Activated T-cell treated with anti-CD3 and anti-CD28 coated beads, Interleukin-2, amount 50 U/mL, for 4 hours (primary cell): ENCODE data around the gene ANKRD2. TPM values are rescaled to one million over a fixed set of nuclear protein-coding genes. Genes with fewer than 3 reads are reported as not detected.

Source experiments
- ATAC-seq, 2 donors: fragments of 200-7000 bp; cut with Tn5 transposase; one replicate each; pipeline ENCODE4 v1.10.0; 2021
- DNase-seq: peaks from one replicate; pipeline ENCODE4 v3.0.0-alpha.2; 2020
- H3K27me3 Mint-ChIP-seq: one replicate; pipeline ENCODE4 v1.8.0; 2021; ENCODE audit warnings: low read depth, mixed read lengths
- H3K36me3 Mint-ChIP-seq: one replicate; pipeline ENCODE4 v1.8.0; 2022; ENCODE audit warnings: mixed read lengths; ENCODE audit not compliant: insufficient read depth
- H3K4me1 Mint-ChIP-seq: one replicate; pipeline ENCODE4 v1.8.0; 2021; ENCODE audit warnings: low read depth, mixed read lengths
- H3K4me3 Mint-ChIP-seq: one replicate; pipeline ENCODE4 v1.8.0; 2021; ENCODE audit warnings: mild to moderate bottlenecking, moderate library complexity, mixed read lengths
- H3K9me3 Mint-ChIP-seq: one replicate; pipeline ENCODE4 v1.8.0; 2021; ENCODE audit warnings: mixed read lengths
- total RNA-seq, 3 donors: library from RNA; stranded (reverse); gene quantifications; one replicate each; pipeline ENCODE4 v1.2.1, GENCODE V29; 2021

The ANKRD2 gene
- total RNA-seq, 3 donors from 2014 or later = not detected

GRCh38 chr10:97539523-97540200, 32.9 kb upstream of the ANKRD2 start:
- no peaks in the 10 kb centered on the region for H3K9me3 Mint-ChIP-seq
- no peaks in the 10 kb centered on the region for H3K36me3 Mint-ChIP-seq
- peaks cover 21% of the 10 kb centered on the region for H3K4me1 Mint-ChIP-seq
- H3K27me3 Mint-ChIP-seq = no peaks in the 10 kb centered on the region
- H3K4me3 Mint-ChIP-seq = no peak overlapping the region
- DNase-seq = no peak
- no peak for ATAC-seq

GRCh38 chr10:97540669-97541500, 31.7 kb upstream of the ANKRD2 start:
- ATAC-seq (no peak), DNase-seq (no peak)
- Mint-ChIP-seq H3K4me3 (no peak overlapping the region), H3K4me1 (peaks cover 21% of the 10 kb centered on the region), H3K27me3 (no peaks in the 10 kb centered on the region), H3K9me3 (no peaks in the 10 kb centered on the region), H3K36me3 (no peaks in the 10 kb centered on the region)

- DNase-seq = peak; percentile 25
- peak overlapping the region; percentile 43 for H3K4me3 Mint-ChIP-seq
Measured at GRCh38 chr10:97542169-97543024, 30.2 kb upstream of the ANKRD2 start.

GRCh38 chr10:97543025-97543546, 29.5 kb upstream of the ANKRD2 start:
- no peaks in the 10 kb centered on the region for H3K36me3 Mint-ChIP-seq
- no peaks in the 10 kb centered on the region for H3K9me3 Mint-ChIP-seq
- H3K4me3 Mint-ChIP-seq = peak overlapping the region; percentile 43
- ATAC-seq (peak; percentile 88), DNase-seq (peak; percentile 32)
- peaks cover 2% of the 10 kb centered on the region for H3K27me3 Mint-ChIP-seq
- peaks cover 21% of the 10 kb centered on the region for H3K4me1 Mint-ChIP-seq

More at GRCh38 chr10:97542169-97543024, 30.2 kb upstream of the ANKRD2 start:
- Mint-ChIP-seq H3K9me3 (no peaks in the 10 kb centered on the region), H3K27me3 (peaks cover 2% of the 10 kb centered on the region), H3K36me3 (no peaks in the 10 kb centered on the region), H3K4me1 (peaks cover 21% of the 10 kb centered on the region)
- peak; percentile 56 to 66 for ATAC-seq

- no peaks in the 10 kb centered on the region for H3K36me3 Mint-ChIP-seq
- no peak for ATAC-seq
Measured at GRCh38 chr10:97546456-97547270, 25.9 kb upstream of the ANKRD2 start.

GRCh38 chr10:97547271-97547600, 25.3 kb upstream of the ANKRD2 start:
- ATAC-seq (no peak), DNase-seq (no peak)
- Mint-ChIP-seq H3K4me1 (peaks cover 15% of the 10 kb centered on the region), H3K4me3 (no peak overlapping the region), H3K9me3 (no peaks in the 10 kb centered on the region), H3K36me3 (no peaks in the 10 kb centered on the region), H3K27me3 (peaks cover 2% of the 10 kb centered on the region)

More at GRCh38 chr10:97546456-97547270, 25.9 kb upstream of the ANKRD2 start:
- DNase-seq = no peak
- Mint-ChIP-seq H3K9me3 (no peaks in the 10 kb centered on the region), H3K27me3 (peaks cover 2% of the 10 kb centered on the region), H3K4me3 (no peak overlapping the region), H3K4me1 (peaks cover 21% of the 10 kb centered on the region)

GRCh38 chr10:97547962-97548361, 24.6 kb upstream of the ANKRD2 start:
- ATAC-seq = no peak
- no peaks in the 10 kb centered on the region for H3K36me3 Mint-ChIP-seq

GRCh38 chr10:97548828-97549455, 23.6 kb upstream of the ANKRD2 start:
- Mint-ChIP-seq H3K36me3 (no peaks in the 10 kb centered on the region), H3K27me3 (peaks cover 2% of the 10 kb centered on the region), H3K4me3 (no peak overlapping the region), H3K4me1 (no peaks in the 10 kb centered on the region), H3K9me3 (no peaks in the 10 kb centered on the region)
- DNase-seq = no peak
- ATAC-seq = no peak

More at GRCh38 chr10:97547962-97548361, 24.6 kb upstream of the ANKRD2 start:
- peaks cover 8% of the 10 kb centered on the region for H3K4me1 Mint-ChIP-seq
- DNase-seq = no peak
- peaks cover 2% of the 10 kb centered on the region for H3K27me3 Mint-ChIP-seq
- no peaks in the 10 kb centered on the region for H3K9me3 Mint-ChIP-seq
- H3K4me3 Mint-ChIP-seq = no peak overlapping the region

- Mint-ChIP-seq H3K4me1 (no peaks in the 10 kb centered on the region), H3K4me3 (no peak overlapping the region), H3K9me3 (no peaks in the 10 kb centered on the region), H3K27me3 (peaks cover 2% of the 10 kb centered on the region), H3K36me3 (no peaks in the 10 kb centered on the region)
- no peak for DNase-seq
- ATAC-seq = no peak
Measured at GRCh38 chr10:97549587-97550322, 22.8 kb upstream of the ANKRD2 start.

GRCh38 chr10:97550336-97551149, 22.0 kb upstream of the ANKRD2 start:
- DNase-seq (no peak), ATAC-seq (no peak)
- no peak overlapping the region for H3K4me3 Mint-ChIP-seq
- H3K27me3 Mint-ChIP-seq = peaks cover 2% of the 10 kb centered on the region
- no peaks in the 10 kb centered on the region for H3K4me1 Mint-ChIP-seq
- H3K9me3 Mint-ChIP-seq = no peaks in the 10 kb centered on the region
- no peaks in the 10 kb centered on the region for H3K36me3 Mint-ChIP-seq

GRCh38 chr10:97551271-97551670, 21.3 kb upstream of the ANKRD2 start:
- Mint-ChIP-seq H3K27me3 (peaks cover 2% of the 10 kb centered on the region), H3K4me1 (no peaks in the 10 kb centered on the region), H3K36me3 (no peaks in the 10 kb centered on the region), H3K9me3 (no peaks in the 10 kb centered on the region), H3K4me3 (no peak overlapping the region)
- ATAC-seq (no peak), DNase-seq (no peak)

- ATAC-seq = peak; percentile 96
- no peaks in the 10 kb centered on the region for H3K36me3 Mint-ChIP-seq
- H3K9me3 Mint-ChIP-seq = no peaks in the 10 kb centered on the region
- H3K4me1 Mint-ChIP-seq = no peaks in the 10 kb centered on the region
- H3K4me3 Mint-ChIP-seq = no peak overlapping the region
- DNase-seq = peak; percentile 57
- H3K27me3 Mint-ChIP-seq = no peaks in the 10 kb centered on the region
Measured at GRCh38 chr10:97553575-97554031, 19.0 kb upstream of the ANKRD2 start.
